Measurements from ENCODE around the gene ASGR1. TPM values are rescaled to one million over a fixed set of nuclear protein-coding genes. Genes with fewer than 3 reads are reported as not detected.
A peak's percentile ranks its signal among the peaks of the same experiment; 100 is the strongest.

Gene ASGR1
- total and polyA plus RNA-seq, 4 donors: 4.3 to 32.5 (median 20.3) TPM

DNA sequence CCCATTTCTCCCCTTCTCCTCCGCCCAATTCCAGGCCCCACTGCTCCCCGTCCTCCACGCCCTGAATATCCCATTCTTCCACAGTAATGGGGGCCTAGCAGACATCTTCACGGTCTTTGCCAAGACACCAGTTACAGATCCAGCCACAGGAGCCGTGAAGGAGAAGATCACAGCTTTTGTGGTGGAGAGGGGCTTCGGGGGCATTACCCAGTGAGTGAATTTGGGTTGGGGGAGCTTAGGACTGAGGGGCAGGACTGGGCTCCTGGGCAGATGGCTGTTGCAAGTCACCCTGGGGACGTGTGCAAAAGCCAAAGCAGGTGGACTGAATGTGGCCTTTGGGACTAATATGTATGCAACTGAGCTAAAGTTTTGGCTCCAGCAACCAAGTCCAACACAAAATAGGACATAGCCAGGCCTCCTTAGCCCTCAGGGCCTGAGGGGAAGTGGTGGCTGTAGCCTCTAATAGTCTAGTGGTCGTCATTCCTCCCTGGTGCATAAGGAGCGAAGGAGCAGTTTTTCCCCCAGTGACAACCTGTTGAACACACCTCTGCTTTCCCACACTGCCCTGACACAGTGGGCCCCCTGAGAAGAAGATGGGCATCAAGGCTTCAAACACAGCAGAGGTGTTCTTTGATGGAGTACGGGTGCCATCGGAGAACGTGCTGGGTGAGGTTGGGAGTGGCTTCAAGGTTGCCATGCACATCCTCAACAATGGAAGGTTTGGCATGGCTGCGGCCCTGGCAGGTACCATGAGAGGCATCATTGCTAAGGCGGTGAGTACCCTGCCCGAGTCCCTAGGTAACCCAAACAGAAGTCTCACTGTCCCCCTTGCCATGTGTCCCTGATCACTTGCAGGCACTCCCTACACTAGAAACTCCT is 43.2 kb upstream of the ASGR1 start:
- H3K27ac ChIP-seq (ENCODE audit: low read depth, low read length): no peak overlapping the region
- peak in 1 of 6 donors; percentile 13 for DNase-seq (ENCODE audit: low read depth in 4 of 6, low spot score in 6 of 6)
- 84% methylated on average over 10 of the region's 15 CpGs for WGBS (ENCODE audit: insufficient coverage)
- H3K27me3 ChIP-seq (ENCODE audit: control insufficient read depth, insufficient read depth, low read length): no peaks in the 10 kb centered on the region
- peaks cover 69% of the 10 kb centered on the region for H3K36me3 ChIP-seq (ENCODE audit: control insufficient read depth, insufficient read depth, low read length)
- H3K4me3 ChIP-seq (ENCODE audit: low read depth, low read length): no peak overlapping the region
- H3K9me3 ChIP-seq (ENCODE audit: control insufficient read depth, insufficient read depth, low read length): no peaks in the 10 kb centered on the region
- peaks cover 49% of the 10 kb centered on the region for H3K4me1 ChIP-seq (ENCODE audit: control insufficient read depth, insufficient read depth, low read length)

DNA sequence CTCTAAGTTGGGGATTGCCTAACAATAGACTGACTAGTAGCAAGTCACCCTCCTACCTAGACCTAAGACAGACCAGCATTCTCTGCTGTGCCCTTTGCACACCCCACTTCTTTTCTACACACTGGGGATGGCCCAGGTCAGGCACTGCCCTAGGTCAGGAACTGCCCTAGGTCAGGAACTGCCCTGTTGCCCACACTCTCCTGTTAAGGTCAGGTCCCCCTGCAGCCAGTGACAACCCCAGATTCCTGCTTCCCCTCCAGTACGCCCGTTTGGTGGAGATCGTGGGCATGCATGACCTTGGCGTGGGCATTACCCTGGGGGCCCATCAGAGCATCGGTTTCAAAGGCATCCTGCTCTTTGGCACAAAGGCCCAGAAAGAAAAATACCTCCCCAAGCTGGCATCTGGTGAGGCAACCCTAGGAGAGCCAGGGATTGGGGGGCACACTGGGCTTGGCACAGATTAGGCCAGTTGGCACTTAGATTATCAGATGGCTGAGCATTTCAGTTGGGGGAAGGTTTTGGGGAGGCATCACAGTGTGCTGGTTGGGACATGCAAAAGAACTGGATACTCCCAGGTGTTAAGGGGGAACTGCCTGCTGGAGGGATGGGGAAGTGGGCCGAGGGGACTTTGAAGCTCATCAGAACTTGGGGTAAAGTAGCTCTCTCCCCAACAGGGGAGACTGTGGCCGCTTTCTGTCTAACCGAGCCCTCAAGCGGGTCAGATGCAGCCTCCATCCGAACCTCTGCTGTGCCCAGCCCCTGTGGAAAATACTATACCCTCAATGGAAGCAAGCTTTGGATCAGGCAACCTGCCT is 42.3 kb upstream of the ASGR1 start:
- peaks cover 55% of the 10 kb centered on the region for H3K4me1 ChIP-seq (ENCODE audit: control insufficient read depth, insufficient read depth, low read length)
- H3K36me3 ChIP-seq (ENCODE audit: control insufficient read depth, insufficient read depth, low read length): peaks cover 61% of the 10 kb centered on the region
- peak overlapping the region; percentile 69 for H3K4me3 ChIP-seq (ENCODE audit: low read depth, low read length)
- H3K27me3 ChIP-seq (ENCODE audit: control insufficient read depth, insufficient read depth, low read length): no peaks in the 10 kb centered on the region
- no peak overlapping the region for H3K27ac ChIP-seq (ENCODE audit: low read depth, low read length)
- DNase-seq (ENCODE audit: low read depth in 4 of 6, low spot score in 6 of 6): no peak
- no peaks in the 10 kb centered on the region for H3K9me3 ChIP-seq (ENCODE audit: control insufficient read depth, insufficient read depth, low read length)
- 79% methylated on average over 7 of the region's 10 CpGs for whole genome bisulfite sequencing (ENCODE audit: insufficient coverage)

DNA sequence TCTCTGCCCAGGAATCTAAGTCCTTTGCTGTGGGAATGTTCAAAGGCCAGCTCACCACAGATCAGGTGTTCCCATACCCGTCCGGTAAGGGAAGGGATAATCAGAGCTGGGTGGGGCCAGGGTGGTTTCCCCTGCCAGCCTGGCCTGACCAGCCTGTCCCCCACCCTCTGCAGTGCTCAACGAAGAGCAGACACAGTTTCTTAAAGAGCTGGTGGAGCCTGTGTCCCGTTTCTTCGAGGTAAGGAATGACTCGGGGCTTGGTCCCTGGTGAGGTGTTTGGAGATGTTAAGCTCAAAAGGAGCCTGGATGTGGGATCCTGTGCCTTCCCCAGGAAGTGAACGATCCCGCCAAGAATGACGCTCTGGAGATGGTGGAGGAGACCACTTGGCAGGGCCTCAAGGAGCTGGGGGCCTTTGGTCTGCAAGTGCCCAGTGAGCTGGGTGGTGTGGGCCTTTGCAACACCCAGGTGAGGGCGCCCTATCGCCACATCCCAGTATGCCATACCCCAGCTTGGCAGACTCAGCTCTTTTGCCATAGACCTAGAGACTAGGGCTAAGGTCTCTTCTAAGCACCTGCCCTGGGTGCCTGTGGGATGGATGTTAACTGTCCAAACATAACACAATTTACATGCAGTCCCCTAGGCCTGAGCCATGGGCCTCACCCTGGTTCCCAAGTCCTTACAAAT is 41.6 kb upstream of the ASGR1 start:
- WGBS (ENCODE audit: insufficient coverage): 59% methylated on average over 7 of the region's 11 CpGs

DNA sequence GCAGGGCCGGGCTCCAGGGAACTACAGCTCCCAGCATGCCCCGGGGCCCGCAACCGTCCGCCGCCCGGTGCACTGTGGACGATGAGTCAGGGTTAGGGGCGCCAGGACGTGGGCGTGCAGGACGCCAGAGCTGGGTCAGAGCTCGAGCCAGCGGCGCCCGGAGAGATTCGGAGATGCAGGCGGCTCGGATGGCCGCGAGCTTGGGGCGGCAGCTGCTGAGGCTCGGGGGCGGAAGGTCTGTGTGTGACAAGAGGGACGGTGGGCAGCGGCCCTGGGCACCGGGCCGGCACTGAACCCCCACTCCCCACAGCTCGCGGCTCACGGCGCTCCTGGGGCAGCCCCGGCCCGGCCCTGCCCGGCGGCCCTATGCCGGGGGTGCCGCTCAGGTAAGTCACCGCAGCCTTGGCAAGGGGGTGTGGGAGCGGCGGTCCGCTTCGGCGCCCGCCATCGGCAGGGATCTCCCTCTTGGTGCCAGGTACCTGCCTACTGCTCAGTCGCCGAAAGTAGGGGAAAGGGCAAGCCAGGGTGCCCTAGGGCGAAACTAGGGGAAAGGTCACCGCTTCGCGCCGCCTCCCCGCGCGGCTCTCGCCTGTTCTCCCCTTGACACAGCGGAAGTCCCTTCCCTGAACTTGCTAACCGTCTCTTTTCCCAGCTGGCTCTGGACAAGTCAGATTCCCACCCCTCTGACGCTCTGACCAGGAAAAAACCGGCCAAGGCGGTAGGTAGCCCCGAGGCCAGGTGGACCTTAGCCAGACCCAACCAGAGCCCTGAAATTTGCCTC is 40.8 kb upstream of the ASGR1 start, which contains the start of the genes ACADVL and DLG4:
Gene ACADVL, plus strand, starts transcription at position 127 of the 781 bp plus-strand sequence. Its CDS starts 47 bp downstream, at position 174.
Gene DLG4, minus strand, starts transcription at position 25 of the 781 bp plus-strand sequence.
- no peaks in the 10 kb centered on the region for H3K9me3 ChIP-seq (ENCODE audit: control insufficient read depth, insufficient read depth, low read length)
- H3K27ac ChIP-seq (ENCODE audit: low read depth, low read length): peak within 1 kb of the TSS; percentile 78
- DNase-seq (ENCODE audit: low read depth in 4 of 6, low spot score in 6 of 6): peak in 4 of 6 donors; percentile 80 to 96 (median 88)
- H3K36me3 ChIP-seq (ENCODE audit: control insufficient read depth, insufficient read depth, low read length): peaks cover 46% of the 10 kb centered on the region
- H3K27me3 ChIP-seq (ENCODE audit: control insufficient read depth, insufficient read depth, low read length): no peaks in the 10 kb centered on the region
- peaks cover 69% of the 10 kb centered on the region for H3K4me1 ChIP-seq (ENCODE audit: control insufficient read depth, insufficient read depth, low read length)
- under 1% methylated on average over 63 of the region's 63 CpGs for WGBS (ENCODE audit: insufficient coverage)
- H3K4me3 ChIP-seq (ENCODE audit: low read depth, low read length): peak within 1 kb of the TSS; percentile 69

More for the DNA sequence above, 41.6 kb upstream of the ASGR1 start:
- Histone ChIP-seq H3K4me1 (ENCODE audit: control insufficient read depth, insufficient read depth, low read length) (peaks cover 62% of the 10 kb centered on the region), H3K27me3 (ENCODE audit: control insufficient read depth, insufficient read depth, low read length) (no peaks in the 10 kb centered on the region), H3K27ac (ENCODE audit: low read depth, low read length) (peak overlapping the region; percentile 78), H3K9me3 (ENCODE audit: control insufficient read depth, insufficient read depth, low read length) (no peaks in the 10 kb centered on the region), H3K36me3 (ENCODE audit: control insufficient read depth, insufficient read depth, low read length) (peaks cover 53% of the 10 kb centered on the region), H3K4me3 (ENCODE audit: low read depth, low read length) (peak overlapping the region; percentile 69)
- peak in 1 of 6 donors; percentile 44 for DNase-seq (ENCODE audit: low read depth in 4 of 6, low spot score in 6 of 6)

DNA sequence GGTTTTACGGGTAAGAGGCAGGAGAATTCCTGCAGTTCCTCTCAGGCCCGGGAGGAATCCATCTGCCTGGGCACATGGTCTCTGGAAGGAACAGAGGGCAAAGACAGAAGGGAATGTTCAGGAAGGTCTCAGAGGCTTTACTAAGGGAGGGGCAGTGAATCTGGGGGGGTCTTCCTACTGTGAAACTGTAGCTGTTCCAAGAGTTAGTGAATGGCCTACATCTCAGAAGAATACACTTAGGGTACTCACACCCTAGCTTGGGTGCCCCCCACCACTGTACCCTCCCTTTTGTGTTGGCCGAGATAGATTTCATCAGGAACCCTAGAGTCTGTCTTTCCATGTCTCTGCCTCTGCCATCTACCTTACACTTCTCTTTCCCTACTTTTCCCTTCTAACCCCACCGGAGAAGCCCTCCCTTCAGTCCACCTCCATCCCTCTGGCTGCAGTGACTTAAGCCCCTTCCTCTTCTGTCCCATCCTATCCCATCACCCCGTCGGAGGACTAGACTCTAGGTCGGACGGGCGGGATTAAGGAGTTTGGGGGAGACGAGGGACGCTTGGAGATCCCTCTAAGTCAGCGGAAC is 40.1 kb upstream of the ASGR1 start:
- Histone ChIP-seq H3K4me3 (ENCODE audit: low read depth, low read length) (peak overlapping the region; percentile 69), H3K36me3 (ENCODE audit: control insufficient read depth, insufficient read depth, low read length) (peaks cover 39% of the 10 kb centered on the region), H3K27ac (ENCODE audit: low read depth, low read length) (peak overlapping the region; percentile 78), H3K27me3 (ENCODE audit: control insufficient read depth, insufficient read depth, low read length) (no peaks in the 10 kb centered on the region), H3K9me3 (ENCODE audit: control insufficient read depth, insufficient read depth, low read length) (no peaks in the 10 kb centered on the region), H3K4me1 (ENCODE audit: control insufficient read depth, insufficient read depth, low read length) (peaks cover 72% of the 10 kb centered on the region)
- no peak for DNase-seq (ENCODE audit: low read depth in 4 of 6, low spot score in 6 of 6)
- WGBS (ENCODE audit: insufficient coverage): 43% methylated on average over 6 of the region's 12 CpGs

DNA sequence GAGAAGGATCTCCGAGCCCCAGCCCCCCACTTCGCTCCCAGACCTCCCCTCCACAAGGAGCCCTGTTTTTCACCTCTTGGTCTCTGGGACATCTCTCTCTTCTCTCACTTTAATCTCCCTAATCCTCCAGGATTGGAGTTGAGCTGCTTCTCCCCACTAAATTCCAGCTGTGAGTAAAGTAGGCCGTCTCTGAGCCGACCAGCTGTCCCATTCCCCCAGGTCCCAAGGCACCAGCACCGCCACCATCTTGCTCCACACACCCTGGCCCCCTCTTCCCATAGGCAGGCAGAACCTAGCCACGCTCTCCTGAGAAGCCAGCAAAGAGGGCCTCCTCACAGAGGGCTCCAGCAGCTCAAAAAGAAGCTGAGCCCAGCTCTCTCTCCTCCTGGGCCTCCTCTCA is 39.6 kb upstream of the ASGR1 start:
- peak overlapping the region; percentile 88 for H3K27ac ChIP-seq (ENCODE audit: low read depth, low read length)
- H3K4me1 ChIP-seq (ENCODE audit: control insufficient read depth, insufficient read depth, low read length): peaks cover 78% of the 10 kb centered on the region
- WGBS (ENCODE audit: insufficient coverage): 84% methylated on average over 5 of the region's 6 CpGs

DNA sequence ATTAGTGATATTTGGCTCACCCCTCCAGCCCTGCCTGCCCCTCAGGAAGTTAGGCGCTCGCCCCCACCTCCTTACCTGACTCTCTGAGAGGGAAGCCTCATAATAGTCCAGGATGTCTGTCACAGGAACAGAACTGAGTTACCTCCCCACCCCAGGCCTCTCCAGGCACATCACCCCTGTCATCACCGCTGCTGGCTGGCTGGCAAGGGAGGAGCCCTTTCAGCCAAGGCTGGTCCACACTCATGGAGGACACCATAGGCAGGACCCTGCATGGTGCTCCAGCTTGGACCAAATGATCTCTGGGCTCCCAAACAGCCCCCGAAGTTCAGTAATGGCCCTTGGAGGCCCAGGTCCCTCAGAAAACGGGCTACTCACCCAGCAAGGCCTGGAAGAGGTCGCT is 39.0 kb upstream of the ASGR1 start:
- Histone ChIP-seq H3K27ac (ENCODE audit: low read depth, low read length) (peak overlapping the region; percentile 88), H3K36me3 (ENCODE audit: control insufficient read depth, insufficient read depth, low read length) (peaks cover 28% of the 10 kb centered on the region), H3K9me3 (ENCODE audit: control insufficient read depth, insufficient read depth, low read length) (no peaks in the 10 kb centered on the region), H3K27me3 (ENCODE audit: control insufficient read depth, insufficient read depth, low read length) (no peaks in the 10 kb centered on the region), H3K4me1 (ENCODE audit: control insufficient read depth, insufficient read depth, low read length) (peaks cover 84% of the 10 kb centered on the region), H3K4me3 (ENCODE audit: low read depth, low read length) (peak overlapping the region; percentile 60)
- DNase-seq (ENCODE audit: low read depth in 4 of 6, low spot score in 6 of 6): no peak
- WGBS (ENCODE audit: insufficient coverage): 57% methylated on average over 6 of the region's 6 CpGs

More for the DNA sequence above, 39.6 kb upstream of the ASGR1 start:
- Histone ChIP-seq H3K9me3 (ENCODE audit: control insufficient read depth, insufficient read depth, low read length) (no peaks in the 10 kb centered on the region), H3K36me3 (ENCODE audit: control insufficient read depth, insufficient read depth, low read length) (peaks cover 34% of the 10 kb centered on the region), H3K4me3 (ENCODE audit: low read depth, low read length) (no peak overlapping the region), H3K27me3 (ENCODE audit: control insufficient read depth, insufficient read depth, low read length) (no peaks in the 10 kb centered on the region)
- DNase-seq (ENCODE audit: low read depth in 4 of 6, low spot score in 6 of 6): no peak

DNA sequence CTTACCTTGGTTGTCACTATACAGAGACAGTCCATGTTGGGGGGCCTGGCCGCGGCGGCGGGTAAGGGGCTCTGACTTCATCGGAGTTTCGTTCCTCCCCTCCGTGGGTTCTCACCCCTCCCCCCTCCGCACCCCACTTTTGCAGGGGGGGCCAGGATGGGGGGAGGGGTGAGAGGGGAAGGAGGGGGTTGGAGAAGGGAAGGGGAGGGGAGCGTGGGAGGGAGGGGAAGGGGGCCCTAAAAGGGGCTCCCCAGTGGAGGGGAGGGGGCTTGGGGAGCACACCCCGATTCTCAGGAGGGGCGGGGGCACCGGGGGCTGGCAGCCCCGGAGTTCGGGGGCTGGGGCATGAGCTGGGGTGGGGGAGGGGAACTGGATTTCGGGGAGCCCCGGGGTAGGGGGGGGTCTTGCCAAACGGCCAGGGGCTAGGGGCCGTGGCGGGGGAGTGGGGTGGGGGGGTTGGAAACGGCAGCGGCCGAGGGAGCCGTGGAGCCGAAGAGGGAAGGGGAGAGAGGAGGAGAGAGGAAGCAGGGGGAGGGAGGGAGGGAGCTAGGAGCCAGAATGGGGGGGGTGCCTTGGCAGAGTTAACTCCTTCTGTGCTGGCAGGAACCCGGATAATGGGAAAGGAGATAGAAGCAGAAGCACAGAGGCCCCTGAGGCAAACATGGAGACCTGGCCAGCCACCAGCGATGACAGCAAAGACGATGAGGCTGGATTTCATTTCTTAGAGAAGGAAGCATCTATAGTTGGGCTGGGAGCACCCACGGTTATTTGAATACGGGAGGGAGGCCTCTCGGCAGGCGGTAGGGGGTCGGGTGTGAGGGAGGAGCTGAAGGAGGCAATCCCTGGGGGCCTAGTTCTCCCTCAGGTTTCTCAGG is 38.2 kb upstream of the ASGR1 start:
- peak in 3 of 6 donors; percentile 81 to 96 (median 95) for DNase-seq (ENCODE audit: low read depth in 4 of 6, low spot score in 6 of 6)
- H3K4me1 ChIP-seq (ENCODE audit: control insufficient read depth, insufficient read depth, low read length): peaks cover 91% of the 10 kb centered on the region
- 0% methylated on average over 13 of the region's 32 CpGs for WGBS (ENCODE audit: insufficient coverage)

More for the DNA sequence above, 38.2 kb upstream of the ASGR1 start:
- Histone ChIP-seq H3K27me3 (ENCODE audit: control insufficient read depth, insufficient read depth, low read length) (no peaks in the 10 kb centered on the region), H3K36me3 (ENCODE audit: control insufficient read depth, insufficient read depth, low read length) (peaks cover 20% of the 10 kb centered on the region), H3K27ac (ENCODE audit: low read depth, low read length) (peak overlapping the region; percentile 88), H3K4me3 (ENCODE audit: low read depth, low read length) (peak overlapping the region; percentile 60), H3K9me3 (ENCODE audit: control insufficient read depth, insufficient read depth, low read length) (no peaks in the 10 kb centered on the region)
